ENCODE measurements around the gene SLC30A5.

The SLC30A5 gene

DNA sequence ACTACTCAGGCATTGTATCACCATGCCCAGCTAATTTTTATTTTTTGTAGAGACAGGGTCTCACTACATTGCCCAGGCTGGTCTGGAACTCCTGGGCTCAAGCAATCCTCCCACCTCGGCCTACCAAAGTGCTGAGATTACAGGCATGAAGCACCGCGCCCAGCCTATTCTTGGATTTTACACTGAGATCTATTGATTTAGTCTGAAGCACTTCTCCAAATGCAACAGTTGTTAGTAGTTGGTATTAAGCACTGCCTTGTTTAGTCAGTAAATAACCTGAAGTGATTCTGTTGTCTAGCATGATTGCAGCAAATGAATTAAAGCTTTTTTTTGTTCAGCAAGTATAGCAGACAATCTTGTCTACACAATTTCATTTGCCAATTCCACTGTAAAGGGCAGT, 64.2 kb downstream of the SLC30A5 start:
- Histone ChIP-seq H3K4me3 (ENCODE audit: low read depth in 1 of 2, low read length in 1 of 2) (no peak overlapping the region), H3K36me3 (no peaks in the 10 kb centered on the region), H3K4me1 (ENCODE audit: control insufficient read depth in 1 of 2, insufficient read depth in 1 of 2, low read depth in 1 of 2, low read length in 1 of 2) (no peaks in the 10 kb centered on the region), H3K27ac (no peak overlapping the region), H3K9me3 (no peaks in the 10 kb centered on the region), H3K27me3 (no peaks in the 10 kb centered on the region)
- TF ChIP-seq, protein P1, sequence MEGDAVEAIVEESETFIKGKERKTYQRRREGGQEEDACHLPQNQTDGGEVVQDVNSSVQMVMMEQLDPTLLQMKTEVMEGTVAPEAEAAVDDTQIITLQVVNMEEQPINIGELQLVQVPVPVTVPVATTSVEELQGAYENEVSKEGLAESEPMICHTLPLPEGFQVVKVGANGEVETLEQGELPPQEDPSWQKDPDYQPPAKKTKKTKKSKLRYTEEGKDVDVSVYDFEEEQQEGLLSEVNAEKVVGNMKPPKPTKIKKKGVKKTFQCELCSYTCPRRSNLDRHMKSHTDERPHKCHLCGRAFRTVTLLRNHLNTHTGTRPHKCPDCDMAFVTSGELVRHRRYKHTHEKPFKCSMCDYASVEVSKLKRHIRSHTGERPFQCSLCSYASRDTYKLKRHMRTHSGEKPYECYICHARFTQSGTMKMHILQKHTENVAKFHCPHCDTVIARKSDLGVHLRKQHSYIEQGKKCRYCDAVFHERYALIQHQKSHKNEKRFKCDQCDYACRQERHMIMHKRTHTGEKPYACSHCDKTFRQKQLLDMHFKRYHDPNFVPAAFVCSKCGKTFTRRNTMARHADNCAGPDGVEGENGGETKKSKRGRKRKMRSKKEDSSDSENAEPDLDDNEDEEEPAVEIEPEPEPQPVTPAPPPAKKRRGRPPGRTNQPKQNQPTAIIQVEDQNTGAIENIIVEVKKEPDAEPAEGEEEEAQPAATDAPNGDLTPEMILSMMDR (IDR thresholded peaks at IDR 0.05) = no peak

DNA sequence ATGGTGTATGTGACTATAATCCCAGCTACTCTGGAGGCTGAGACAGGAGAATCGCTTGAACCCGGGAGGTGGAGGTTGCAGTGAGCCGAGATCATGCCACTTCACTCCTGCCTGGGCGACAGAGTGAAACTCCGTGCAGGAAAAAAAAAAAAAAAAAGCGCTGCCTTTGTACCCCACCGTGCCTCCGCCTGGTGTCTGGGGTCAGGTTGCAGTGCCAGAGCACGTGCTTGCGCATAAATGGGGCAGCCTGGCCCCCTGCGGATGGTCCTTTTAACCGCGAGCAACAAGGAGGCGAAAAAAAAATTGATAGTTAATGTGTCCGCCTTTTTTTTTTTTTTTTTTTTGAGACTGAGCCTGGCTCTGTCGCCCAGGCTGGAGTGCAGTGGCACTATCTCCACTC, 66.8 kb downstream of the SLC30A5 start:
- no peaks in the 10 kb centered on the region for H3K4me1 ChIP-seq (ENCODE audit: control insufficient read depth in 1 of 2, insufficient read depth in 1 of 2, low read depth in 1 of 2, low read length in 1 of 2)
- no peak overlapping the region for H3K4me3 ChIP-seq (ENCODE audit: low read depth in 1 of 2, low read length in 1 of 2)
- H3K27me3 ChIP-seq = no peaks in the 10 kb centered on the region
- H3K27ac ChIP-seq = no peak overlapping the region
- no peaks in the 10 kb centered on the region for H3K9me3 ChIP-seq
- TF ChIP-seq, protein P1 (IDR thresholded peaks at IDR 0.05) = no peak
- H3K36me3 ChIP-seq = no peaks in the 10 kb centered on the region

DNA sequence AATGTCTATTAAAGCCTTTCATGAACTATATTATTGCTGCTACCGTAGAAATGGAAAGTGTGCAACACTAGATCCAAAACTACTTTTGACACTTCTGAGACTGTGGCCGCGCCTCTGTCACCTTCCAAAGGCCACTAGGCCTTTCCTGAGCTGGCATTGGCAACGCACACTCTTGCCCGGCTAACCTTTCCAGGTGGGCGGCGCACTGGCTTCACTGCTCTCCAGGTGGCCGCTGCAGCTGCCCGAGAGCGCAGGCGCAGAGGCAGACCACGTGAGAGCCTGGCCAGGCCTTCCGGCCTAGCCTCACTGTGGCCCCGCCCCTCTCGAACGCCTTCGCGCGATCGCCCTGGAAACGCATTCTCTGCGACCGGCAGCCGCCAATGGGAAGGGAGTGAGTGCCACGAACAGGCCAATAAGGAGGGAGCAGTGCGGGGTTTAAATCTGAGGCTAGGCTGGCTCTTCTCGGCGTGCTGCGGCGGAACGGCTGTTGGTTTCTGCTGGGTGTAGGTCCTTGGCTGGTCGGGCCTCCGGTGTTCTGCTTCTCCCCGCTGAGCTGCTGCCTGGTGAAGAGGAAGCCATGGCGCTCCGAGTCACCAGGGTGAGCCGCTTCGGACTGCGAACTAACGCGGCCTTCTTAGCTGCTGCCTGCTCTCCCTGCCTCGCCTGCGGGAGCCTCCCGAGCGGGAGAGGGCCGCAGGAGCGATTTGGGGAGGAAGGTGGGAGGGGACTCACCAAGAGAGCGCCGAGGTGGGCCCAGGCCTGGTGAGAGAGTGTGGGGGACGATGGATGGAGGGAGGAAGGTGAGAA, 73.1 kb downstream of the SLC30A5 start, which contains the start of gene CCNB1:
CCNB1 (plus strand) TSS at position 465 of the 807 bp plus-strand sequence; CDS start at position 578, 113 bp downstream.
- Histone ChIP-seq H3K27me3 (no peaks in the 10 kb centered on the region), H3K9me3 (no peaks in the 10 kb centered on the region), H3K27ac (peak within 1 kb of the TSS; percentile 69), H3K4me3 (ENCODE audit: low read depth in 1 of 2, low read length in 1 of 2) (peak within 1 kb of the TSS; percentile 91 to 94), H3K36me3 (peaks cover 11% of the 10 kb centered on the region), H3K4me1 (ENCODE audit: control insufficient read depth in 1 of 2, insufficient read depth in 1 of 2, low read depth in 1 of 2, low read length in 1 of 2) (peaks cover 21 to 23% of the 10 kb centered on the region in 2 experiments)
- TF ChIP-seq, protein P1 (IDR thresholded peaks at IDR 0.05) = peak; percentile 41

DNA sequence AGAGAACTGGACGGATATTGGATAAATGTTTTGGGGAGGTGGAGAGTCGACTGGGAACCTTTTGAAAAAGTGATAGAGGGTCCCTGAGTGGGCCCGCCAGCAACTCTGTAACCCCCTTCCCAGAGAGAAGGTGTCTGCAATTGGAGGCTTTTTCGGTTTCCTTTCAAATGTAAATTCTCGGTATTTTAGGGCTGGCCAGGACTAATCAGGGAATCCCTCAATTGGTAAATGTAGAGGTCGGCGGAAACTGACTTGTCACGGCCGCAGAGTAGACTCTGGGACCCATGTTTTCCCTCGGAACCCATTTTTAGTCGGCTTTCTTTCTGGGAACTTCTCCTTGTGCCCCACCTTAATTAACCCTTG, 73.7 kb downstream of the SLC30A5 start:
- peaks cover 21 to 23% of the 10 kb centered on the region in 2 experiments for H3K4me1 ChIP-seq (ENCODE audit: control insufficient read depth in 1 of 2, insufficient read depth in 1 of 2, low read depth in 1 of 2, low read length in 1 of 2)
- H3K36me3 ChIP-seq = peaks cover 11% of the 10 kb centered on the region
- H3K27ac ChIP-seq = peak overlapping the region; percentile 69
- peak overlapping the region; percentile 91 to 94 for H3K4me3 ChIP-seq (ENCODE audit: low read depth in 1 of 2, low read length in 1 of 2)
- TF ChIP-seq, protein P1 (IDR thresholded peaks at IDR 0.05) = no peak
- no peaks in the 10 kb centered on the region for H3K9me3 ChIP-seq
- no peaks in the 10 kb centered on the region for H3K27me3 ChIP-seq

DNA sequence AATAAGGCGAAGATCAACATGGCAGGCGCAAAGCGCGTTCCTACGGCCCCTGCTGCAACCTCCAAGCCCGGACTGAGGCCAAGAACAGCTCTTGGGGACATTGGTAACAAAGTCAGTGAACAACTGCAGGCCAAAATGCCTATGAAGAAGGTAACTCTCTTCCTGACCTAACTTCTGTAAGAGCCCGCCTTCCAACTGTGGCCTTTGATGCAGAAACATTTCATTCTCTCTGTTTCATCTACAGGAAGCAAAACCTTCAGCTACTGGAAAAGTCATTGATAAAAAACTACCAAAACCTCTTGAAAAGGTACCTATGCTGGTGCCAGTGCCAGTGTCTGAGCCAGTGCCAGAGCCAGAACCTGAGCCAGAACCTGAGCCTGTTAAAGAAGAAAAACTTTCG, 74.1 kb downstream of the SLC30A5 start:
- TF ChIP-seq, protein P1 (IDR thresholded peaks at IDR 0.05) = no peak
- Histone ChIP-seq H3K27ac (no peak overlapping the region), H3K36me3 (peaks cover 12% of the 10 kb centered on the region), H3K4me1 (ENCODE audit: control insufficient read depth in 1 of 2, insufficient read depth in 1 of 2, low read depth in 1 of 2, low read length in 1 of 2) (peaks cover 21 to 23% of the 10 kb centered on the region in 2 experiments), H3K4me3 (ENCODE audit: low read depth in 1 of 2, low read length in 1 of 2) (peak overlapping the region; percentile 91 to 94), H3K9me3 (no peaks in the 10 kb centered on the region), H3K27me3 (no peaks in the 10 kb centered on the region)
